Measurements from ENCODE around the gene LSM12.
"Not testable (repeated sequence)": the region's sequence is repeated elsewhere in the genome, so short reads cannot be mapped to it uniquely, and the experiment has no call there.

LSM12 gene

GRCh38 chr17:44039829-44040635 is 26.4 kb downstream of the LSM12 start:
- DNase-seq = no peak

- DNase-seq = no peak
Observed at GRCh38 chr17:44038604-44039011, 27.9 kb downstream of the LSM12 start.

GRCh38 chr17:44037471-44037870 is 29.0 kb downstream of the LSM12 start:
- no peak for DNase-seq

- DNase-seq = not testable (repeated sequence)
Observed at GRCh38 chr17:44034688-44035087, 31.8 kb downstream of the LSM12 start.

GRCh38 chr17:44033861-44034408 is 32.5 kb downstream of the LSM12 start:
- DNase-seq = no peak

- DNase-seq = no peak
Observed at GRCh38 chr17:44030482-44030881, 36.0 kb downstream of the LSM12 start.

GRCh38 chr17:44029736-44030135 is 36.7 kb downstream of the LSM12 start:
- no peak for DNase-seq

GRCh38 chr17:44024853-44025252 is 41.6 kb downstream of the LSM12 start:
- DNase-seq = no peak

GRCh38 chr17:44024271-44024663 is 42.2 kb downstream of the LSM12 start:
- no peak for DNase-seq

- DNase-seq = no peak
Observed at GRCh38 chr17:44023545-44024270, 42.8 kb downstream of the LSM12 start.

GRCh38 chr17:44022246-44022645 is 44.2 kb downstream of the LSM12 start:
- no peak for DNase-seq

GRCh38 chr17:44021227-44021626 is 45.2 kb downstream of the LSM12 start:
- not testable (repeated sequence) for DNase-seq

GRCh38 chr17:44014437-44015172 is 51.9 kb downstream of the LSM12 start, which contains the start of gene TMEM101:
Gene TMEM101 (minus strand): TSS chr17:44014963. CDS start chr17:44014952, 11 bp downstream.
- peak; percentile 78 to 82 for DNase-seq

GRCh38 chr17:44014133-44014436 is 52.4 kb downstream of the LSM12 start:
- no peak for DNase-seq

GRCh38 chr17:44012874-44013273 is 53.6 kb downstream of the LSM12 start:
- no peak for DNase-seq

GRCh38 chr17:44012391-44012790 is 54.1 kb downstream of the LSM12 start:
- DNase-seq = no peak

GRCh38 chr17:44011876-44012275 is 54.6 kb downstream of the LSM12 start:
- no peak for DNase-seq

- no peak for DNase-seq
Observed at GRCh38 chr17:44010966-44011647, 55.4 kb downstream of the LSM12 start.

- DNase-seq = no peak
Observed at GRCh38 chr17:44008205-44008909, 58.1 kb downstream of the LSM12 start.

- DNase-seq = no peak
Observed at GRCh38 chr17:44007346-44008204, 58.9 kb downstream of the LSM12 start.

All from stimulated activated CD4-positive, alpha-beta T cell treated with anti-CD3 and anti-CD28 coated beads, Interleukin-2, amount 100 ng/mL, for 48 hours (primary cell).